Natural killer cell (primary cell): ENCODE data around the gene MAP4K4. TPM values are rescaled to one million over a fixed set of nuclear protein-coding genes. Genes with fewer than 3 reads are reported as not detected.

Experiments
- ATAC-seq, 3 donors: fragments of 150-1000 bp in 2 of 3; fragments of 200-7000 bp in 1 of 3; cut with Tn5 transposase; 1 replicate in 1 of 3; 2 replicates in 2 of 3; pipeline ENCODE4 v1.10.0; 2021; ENCODE audit warnings: mild to moderate bottlenecking in 2 of 3, moderate library complexity in 2 of 3
- DNase-seq, 2 donors: peaks; one replicate each; pipeline versions ENCODE4 v3.0.0 to v3.0.0-alpha.2; 2013 to 2021; ENCODE audit warnings: mixed read lengths in 1 of 2
- H3K27ac ChIP-seq: one replicate; pipeline ENCODE4 v1.5.1; 2013; ENCODE audit warnings: mild to moderate bottlenecking, low read length
- H3K27me3 ChIP-seq: one replicate; pipeline ENCODE4 v1.6.1; 2013; ENCODE audit warnings: low read length; ENCODE audit not compliant: control insufficient read depth, insufficient read depth
- H3K36me3 ChIP-seq: one replicate; pipeline ENCODE4 v1.6.1; 2013; ENCODE audit warnings: low read length; ENCODE audit not compliant: control insufficient read depth, insufficient read depth
- H3K4me1 ChIP-seq: one replicate; pipeline ENCODE4 v1.6.1; 2013; ENCODE audit warnings: low read length; ENCODE audit not compliant: control insufficient read depth, insufficient read depth
- H3K4me3 ChIP-seq: one replicate; pipeline ENCODE4 v1.5.1; 2013; ENCODE audit warnings: low read length
- H3K9me3 ChIP-seq: one replicate; pipeline ENCODE4 v1.6.1; 2013; ENCODE audit warnings: low read length; ENCODE audit not compliant: control insufficient read depth, insufficient read depth
- H3K27ac Mint-ChIP-seq, 2 donors: one replicate each; pipeline ENCODE4 v1.8.0; 2022; ENCODE audit warnings: mild to moderate bottlenecking in 2 of 2, mixed read lengths in 2 of 2, moderate library complexity in 1 of 2
- H3K27me3 Mint-ChIP-seq, 2 donors: one replicate each; pipeline ENCODE4 v1.8.0; 2022; ENCODE audit warnings: low read depth in 2 of 2, mixed read lengths in 2 of 2
- H3K36me3 Mint-ChIP-seq: one replicate; pipeline ENCODE4 v1.8.0; 2022; ENCODE audit warnings: mixed read lengths
- H3K4me1 Mint-ChIP-seq, 2 donors: one replicate each; pipeline ENCODE4 v1.8.0; 2022; ENCODE audit warnings: mixed read lengths in 2 of 2
- H3K4me3 Mint-ChIP-seq: one replicate; pipeline ENCODE4 v1.8.0; 2022; ENCODE audit warnings: mild to moderate bottlenecking, moderate library complexity, mixed read lengths
- H3K9me3 Mint-ChIP-seq, 2 donors: one replicate each; pipeline ENCODE4 v1.8.0; 2022; ENCODE audit warnings: mixed read lengths in 2 of 2
- CTCF ChIP-seq: fragments of 200-600 bp; IDR thresholded peaks from one replicate; pipeline ENCODE4 v1.8.0; 2022; ENCODE audit warnings: antibody characterized with exemption
- WGBS: methylation state at CpG from one replicate; pipeline ENCODE4 v1.1.7; 2013; ENCODE audit warnings: missing lambda C conversion rate; ENCODE audit not compliant: insufficient coverage; 5-methylcytosine and 5-hydroxymethylcytosine counted together
- intact Hi-C: fragments of 100-400 bp; cut with micrococcal nuclease; formaldehyde crosslinking; loops from one replicate; pipeline ENCODE4 v1.14.2; 2022
- total RNA-seq, 4 donors: library from RNA; stranded (reverse); fragments of 120-200 nt in 1 of 4; gene quantifications; one replicate each; pipeline versions ENCODE4 v1.2.3 to v1.2.4, GENCODE V29; 2013 to 2022

MAP4K4 gene
- total RNA-seq, 3 donors from 2014 or later (not counting 1 experiment from before 2014, with no cell fraction given): 60.2 to 80.3 (median 66.5) TPM

GRCh38 chr2:101672047-101672446, 25.5 kb upstream of the MAP4K4 start:
- H3K4me1 Mint-ChIP-seq: no peaks in the 10 kb centered on the region
- no peaks in the 10 kb centered on the region for H3K27me3 Mint-ChIP-seq
- no peak overlapping the region for H3K4me3 ChIP-seq
- H3K27ac ChIP-seq: no peak overlapping the region
- H3K36me3 ChIP-seq: no peaks in the 10 kb centered on the region
- DNase-seq (no peak), ATAC-seq (no peak)
- no peaks in the 10 kb centered on the region for H3K27me3 ChIP-seq
- H3K9me3 Mint-ChIP-seq: peaks cover 0 to 3% of the 10 kb centered on the region in 2 donors
- no CpG with 5 or more reads among the region's 2 CpGs for whole genome bisulfite sequencing
- H3K9me3 ChIP-seq: no peaks in the 10 kb centered on the region
- no peak overlapping the region for H3K27ac Mint-ChIP-seq
- no peak for TF ChIP-seq CTCF
- no peaks in the 10 kb centered on the region for H3K4me1 ChIP-seq
- H3K4me3 Mint-ChIP-seq: no peak overlapping the region
- no peaks in the 10 kb centered on the region for H3K36me3 Mint-ChIP-seq
- intact Hi-C loops: no loop called here

GRCh38 chr2:101673920-101674319, 23.6 kb upstream of the MAP4K4 start:
- H3K27ac Mint-ChIP-seq: no peak overlapping the region
- WGBS: 100% methylated on average over 5 of the region's 5 CpGs
- no peaks in the 10 kb centered on the region for H3K36me3 ChIP-seq
- H3K4me1 Mint-ChIP-seq: no peaks in the 10 kb centered on the region
- intact Hi-C loops: no loop called here
- H3K27ac ChIP-seq: no peak overlapping the region
- no peaks in the 10 kb centered on the region for H3K36me3 Mint-ChIP-seq
- no peaks in the 10 kb centered on the region for H3K4me1 ChIP-seq
- ATAC-seq: no peak
- no peaks in the 10 kb centered on the region for H3K9me3 ChIP-seq
- no peak overlapping the region for H3K4me3 Mint-ChIP-seq
- no peak for DNase-seq
- H3K27me3 ChIP-seq: no peaks in the 10 kb centered on the region
- TF ChIP-seq CTCF: no peak
- peaks cover 0 to 3% of the 10 kb centered on the region in 2 donors for H3K9me3 Mint-ChIP-seq
- no peaks in the 10 kb centered on the region for H3K27me3 Mint-ChIP-seq
- H3K4me3 ChIP-seq: no peak overlapping the region

GRCh38 chr2:101675512-101675911, 22.0 kb upstream of the MAP4K4 start:
- peaks cover 0 to 3% of the 10 kb centered on the region in 2 donors for H3K9me3 Mint-ChIP-seq
- DNase-seq (no peak), ATAC-seq (no peak)
- Histone ChIP-seq H3K27me3 (no peaks in the 10 kb centered on the region), H3K4me3 (no peak overlapping the region), H3K9me3 (no peaks in the 10 kb centered on the region), H3K36me3 (no peaks in the 10 kb centered on the region), H3K4me1 (no peaks in the 10 kb centered on the region), H3K27ac (no peak overlapping the region)
- 58% methylated on average over 1 of the region's 2 CpGs for WGBS
- intact Hi-C loops: no loop called here
- H3K27ac Mint-ChIP-seq: no peak overlapping the region
- no peak for TF ChIP-seq CTCF
- H3K4me3 Mint-ChIP-seq: no peak overlapping the region
- H3K4me1 Mint-ChIP-seq: no peaks in the 10 kb centered on the region
- H3K27me3 Mint-ChIP-seq: peaks cover 0 to 3% of the 10 kb centered on the region in 2 donors
- H3K36me3 Mint-ChIP-seq: no peaks in the 10 kb centered on the region

GRCh38 chr2:101676674-101677073, 20.8 kb upstream of the MAP4K4 start:
- H3K27me3 ChIP-seq: no peaks in the 10 kb centered on the region
- no peak overlapping the region for H3K27ac Mint-ChIP-seq
- no peaks in the 10 kb centered on the region for H3K9me3 ChIP-seq
- no peak overlapping the region for H3K27ac ChIP-seq
- peaks cover 0 to 3% of the 10 kb centered on the region in 2 donors for H3K9me3 Mint-ChIP-seq
- no peak for TF ChIP-seq CTCF
- no peak overlapping the region for H3K4me3 ChIP-seq
- no peaks in the 10 kb centered on the region for H3K36me3 Mint-ChIP-seq
- DNase-seq (no peak), ATAC-seq (no peak)
- no peaks in the 10 kb centered on the region for H3K36me3 ChIP-seq
- no peaks in the 10 kb centered on the region for H3K4me1 Mint-ChIP-seq
- no peak overlapping the region for H3K4me3 Mint-ChIP-seq
- peaks cover 0 to 3% of the 10 kb centered on the region in 2 donors for H3K27me3 Mint-ChIP-seq
- WGBS: no CpG with 5 or more reads among the region's 2 CpGs
- H3K4me1 ChIP-seq: no peaks in the 10 kb centered on the region
- intact Hi-C loops: no loop called here
